ENCODE data around the gene PIP5K1C. TPM values are rescaled to one million over a fixed set of nuclear protein-coding genes. Genes with fewer than 3 reads are reported as not detected.
A peak's percentile ranks its signal among the peaks of the same experiment; 100 is the strongest.
"Not testable (repeated sequence)": the region's sequence is repeated elsewhere in the genome, so short reads cannot be mapped to it uniquely, and the experiment has no call there.

Gene PIP5K1C
- total RNA-seq, 1 donor from 2014 or later, result 110 TPM

- no peak for DNase-seq (ENCODE audit: extremely low read depth, low read depth, low spot score)
These were observed 69.0 kb downstream of the PIP5K1C start for GRCh38 chr19:3631053-3631861.

GRCh38 chr19:3628766-3629165 lies 71.5 kb downstream of the PIP5K1C start:
- not testable (repeated sequence) for DNase-seq (ENCODE audit: extremely low read depth, low read depth, low spot score)

GRCh38 chr19:3627351-3627723 lies 72.9 kb downstream of the PIP5K1C start:
- DNase-seq (ENCODE audit: extremely low read depth, low read depth, low spot score), result no peak

GRCh38 chr19:3626473-3627350 lies 73.6 kb downstream of the PIP5K1C start, which contains the start of gene CACTIN:
Gene CACTIN (minus strand): TSS chr19:3626790. CDS start chr19:3626762, 28 bp downstream.
- DNase-seq (ENCODE audit: extremely low read depth, low read depth, low spot score), result peak; percentile 68

GRCh38 chr19:3625996-3626472 lies 74.2 kb downstream of the PIP5K1C start:
- DNase-seq (ENCODE audit: extremely low read depth, low read depth, low spot score), result no peak

GRCh38 chr19:3623716-3624115 lies 76.6 kb downstream of the PIP5K1C start:
- DNase-seq (ENCODE audit: extremely low read depth, low read depth, low spot score), result no peak

GRCh38 chr19:3622224-3622623 lies 78.0 kb downstream of the PIP5K1C start:
- no peak for DNase-seq (ENCODE audit: extremely low read depth, low read depth, low spot score)

- DNase-seq (ENCODE audit: extremely low read depth, low read depth, low spot score), result no peak
These were observed 78.6 kb downstream of the PIP5K1C start for GRCh38 chr19:3621689-3622088.

GRCh38 chr19:3620817-3621547 lies 79.3 kb downstream of the PIP5K1C start:
- DNase-seq (ENCODE audit: extremely low read depth, low read depth, low spot score), result no peak

- DNase-seq (ENCODE audit: extremely low read depth, low read depth, low spot score), result no peak
These were observed 80.0 kb downstream of the PIP5K1C start for GRCh38 chr19:3620145-3620816.

GRCh38 chr19:3619631-3620012 lies 80.6 kb downstream of the PIP5K1C start:
- no peak for DNase-seq (ENCODE audit: extremely low read depth, low read depth, low spot score)

GRCh38 chr19:3618811-3619630 lies 81.2 kb downstream of the PIP5K1C start:
- DNase-seq (ENCODE audit: extremely low read depth, low read depth, low spot score), result no peak

GRCh38 chr19:3618144-3618810 lies 82.0 kb downstream of the PIP5K1C start:
- DNase-seq (ENCODE audit: extremely low read depth, low read depth, low spot score), result no peak

- no peak for DNase-seq (ENCODE audit: extremely low read depth, low read depth, low spot score)
These were observed 82.8 kb downstream of the PIP5K1C start for GRCh38 chr19:3617463-3617862.

- no peak for DNase-seq (ENCODE audit: extremely low read depth, low read depth, low spot score)
These were observed 84.6 kb downstream of the PIP5K1C start for GRCh38 chr19:3615524-3616135.

GRCh38 chr19:3614858-3615505 lies 85.3 kb downstream of the PIP5K1C start:
- no peak for DNase-seq (ENCODE audit: extremely low read depth, low read depth, low spot score)

GRCh38 chr19:3613818-3614661 lies 86.2 kb downstream of the PIP5K1C start:
- DNase-seq (ENCODE audit: extremely low read depth, low read depth, low spot score), result no peak
